Peyer's patch (tissue), 4 donors: ENCODE results near the gene HTR3A.

ENCODE experiments used
- CTCF ChIP-seq, 6 experiments: fragments of 450-650 bp in 4 of 6; fragments of 200-600 bp in 2 of 6; sonication (generic) in 1 of 6; IDR thresholded peaks; one replicate each; pipeline ENCODE4 v1.5.1; 2017 to 2019; ENCODE audit warnings: antibody characterized with exemption in 6 of 6, mild to moderate bottlenecking in 3 of 6, moderate library complexity in 1 of 6
- POLR2A ChIP-seq, 2 donors: fragments of 450-650 bp; IDR thresholded peaks; one replicate each; pipeline ENCODE4 v1.5.1; 2017; ENCODE audit warnings: antibody characterized with exemption in 2 of 2, mild to moderate bottlenecking in 2 of 2, moderate library complexity in 2 of 2

GRCh38 chr11:113980785-113981184, 5.9 kb downstream of the HTR3A start:
- TF ChIP-seq CTCF (IDR thresholded peaks at IDR 0.05), result no peak
- no peak for TF ChIP-seq POLR2A (IDR thresholded peaks at IDR 0.05)
